22Rv1 (cell line): ENCODE results near the gene ARL5C.
A peak's percentile ranks its signal among the peaks of the same experiment; 100 is the strongest.

ENCODE experiments used
- H3K27ac ChIP-seq: fragments of 450-650 bp; 2 replicates; pipeline ENCODE4 v1.5.1; 2017
- CTCF ChIP-seq: fragments of 450-650 bp; IDR thresholded peaks from 2 replicates; pipeline ENCODE4 v1.5.1; 2017; ENCODE audit warnings: mild to moderate bottlenecking
- ZFX ChIP-seq: fragments of 450-650 bp; IDR thresholded peaks from 2 replicates; pipeline ENCODE4 v1.6.1; 2017; ENCODE audit warnings: antibody characterized with exemption, borderline replicate concordance

ARL5C gene

DNA sequence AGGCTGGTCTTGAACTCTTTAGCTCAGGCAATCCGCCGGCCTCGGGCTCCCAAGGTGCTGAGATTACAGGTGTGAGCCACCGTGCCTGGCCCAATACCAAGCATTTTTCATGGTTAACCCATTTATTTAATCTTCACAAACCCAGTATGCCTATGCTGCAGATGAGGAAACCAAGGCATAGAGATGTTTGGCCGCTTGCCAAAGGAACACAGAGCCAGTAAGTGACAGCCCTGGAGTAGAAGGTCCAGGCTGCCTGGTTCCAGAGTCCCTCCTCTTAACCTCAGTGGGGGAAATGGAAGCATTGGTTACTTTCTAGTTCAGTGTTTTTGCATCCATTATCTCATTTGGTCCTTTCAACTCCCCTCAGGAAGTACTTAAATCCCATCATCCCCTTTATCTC, 15.3 kb upstream of the ARL5C start:
- no peak overlapping the region for H3K27ac ChIP-seq
- no peak for TF ChIP-seq CTCF
- TF ChIP-seq ZFX: no peak

DNA sequence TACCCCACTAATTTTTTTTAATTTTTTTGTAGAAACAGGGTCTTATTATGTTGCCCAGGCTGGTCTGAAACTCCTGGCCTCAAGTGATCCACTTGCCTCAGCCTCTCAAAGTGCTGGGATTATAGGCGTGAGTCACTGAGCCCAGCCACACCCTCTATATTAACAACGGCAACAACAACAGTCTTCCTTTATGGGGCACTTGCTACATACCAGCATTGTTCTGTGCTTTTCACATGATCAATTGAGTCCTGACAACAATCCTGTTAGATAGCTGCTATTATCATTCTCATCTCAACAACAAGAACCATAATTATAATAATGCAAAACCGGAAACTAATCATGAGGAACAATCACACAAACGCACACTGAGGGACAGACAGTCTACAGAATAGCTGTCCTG, 12.6 kb upstream of the ARL5C start:
- peak overlapping the region; percentile 73 for H3K27ac ChIP-seq
- TF ChIP-seq ZFX (no peak), CTCF (no peak)

DNA sequence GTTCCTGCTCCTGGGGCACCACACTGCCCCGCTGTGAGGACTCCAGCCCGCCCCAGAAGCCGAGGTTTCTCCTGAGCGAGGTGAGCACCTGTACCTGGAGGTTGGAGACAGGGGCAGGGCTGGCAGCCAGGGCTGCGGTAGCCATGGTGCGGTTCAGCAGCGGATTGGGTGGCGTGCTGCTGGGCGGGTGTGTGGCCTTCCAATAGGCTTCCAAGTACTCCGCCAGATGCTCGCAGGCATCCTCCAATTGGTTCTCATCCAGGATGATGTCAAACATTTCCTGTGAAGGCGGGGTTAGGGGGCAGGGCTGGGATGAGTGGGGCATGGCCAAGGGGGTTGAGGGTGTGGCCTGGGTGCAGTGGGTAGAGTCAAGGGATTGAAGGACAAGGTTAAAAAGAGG, 11.3 kb upstream of the ARL5C start:
- peak overlapping the region; percentile 73 for H3K27ac ChIP-seq
- TF ChIP-seq ZFX: no peak
- no peak for TF ChIP-seq CTCF

GRCh38 chr17:39175695-39176093, 9.7 kb upstream of the ARL5C start:
- H3K27ac ChIP-seq: no peak overlapping the region
- TF ChIP-seq ZFX (no peak), CTCF (no peak)

- no peak overlapping the region for H3K27ac ChIP-seq
- no peak for TF ChIP-seq ZFX
- peak; percentile 90 for TF ChIP-seq CTCF
Measured at GRCh38 chr17:39174920-39175694, 9.1 kb upstream of the ARL5C start.

DNA sequence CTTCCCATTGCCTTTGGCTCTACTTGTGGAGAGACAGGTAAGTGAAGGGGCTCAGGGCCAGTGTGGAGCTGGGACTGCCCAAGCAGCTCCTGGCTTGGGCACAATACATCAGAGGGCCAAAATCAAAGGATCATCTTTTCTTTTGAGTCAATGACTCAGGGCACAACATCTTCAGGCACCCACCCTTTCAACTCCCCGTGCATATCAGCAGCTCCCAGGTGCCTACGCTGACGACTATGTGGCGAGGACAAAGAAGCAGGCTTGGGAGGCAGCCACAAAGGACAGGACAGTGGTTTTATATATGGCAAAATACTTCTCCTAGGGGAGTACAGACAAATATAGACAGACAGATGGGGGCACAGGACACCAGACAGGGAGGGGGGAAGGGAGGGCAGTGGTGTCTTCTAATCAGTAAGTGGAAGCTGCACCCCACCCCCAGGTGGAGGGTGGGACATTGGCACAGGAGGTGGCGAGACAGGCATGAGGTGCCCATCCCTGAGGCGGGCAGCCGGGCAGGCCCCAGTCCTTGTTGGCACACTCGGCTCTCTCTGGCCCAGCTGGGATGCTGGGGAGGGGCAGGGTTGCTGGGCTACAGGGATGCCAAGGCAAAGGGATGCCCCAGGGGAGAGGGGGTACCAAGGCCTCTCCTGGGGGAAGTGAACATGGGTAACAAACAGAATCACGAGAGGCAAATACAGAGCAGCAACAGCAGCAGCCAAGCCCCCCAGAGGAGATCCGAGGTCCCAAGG, 7.7 kb upstream of the ARL5C start:
- no peak for TF ChIP-seq ZFX
- no peak for TF ChIP-seq CTCF
- no peak overlapping the region for H3K27ac ChIP-seq

DNA sequence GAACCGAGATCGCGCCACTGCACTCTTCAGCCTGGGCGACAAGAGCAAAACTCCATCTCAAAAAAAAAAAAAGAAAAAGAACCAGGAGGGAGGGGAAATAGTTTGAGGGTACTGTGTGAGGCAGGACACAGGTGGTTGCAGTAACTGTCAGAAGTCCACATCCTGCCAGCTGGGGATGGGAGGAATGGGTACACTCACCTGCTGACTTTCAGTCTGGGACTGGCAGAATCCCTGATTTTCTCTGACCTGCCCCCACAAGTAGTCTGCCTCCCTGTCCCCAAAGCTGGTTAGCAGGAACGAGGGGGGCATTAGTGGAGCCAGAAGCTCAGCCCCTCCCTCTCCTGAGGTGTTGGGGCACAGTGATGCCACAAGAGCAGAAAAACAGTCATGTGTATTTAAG, 7.1 kb upstream of the ARL5C start:
- no peak overlapping the region for H3K27ac ChIP-seq

More for the DNA sequence above, 7.1 kb upstream of the ARL5C start:
- TF ChIP-seq ZFX (no peak), CTCF (no peak)
